Mesendoderm (in vitro differentiated cells): ENCODE data around the gene HIVEP1.
A peak's percentile ranks its signal among the peaks of the same experiment; 100 is the strongest.

ENCODE experiments used
- DNase-seq: peaks from one replicate; pipeline ENCODE4 v3.0.0; 2013
- H2AK5ac ChIP-seq: 2 replicates; pipeline ENCODE4 v1.6.1; 2013; ENCODE audit warnings: low read length, inconsistent platforms
- H2BK120ac ChIP-seq: 2 replicates; pipeline ENCODE4 v1.6.1; 2013; ENCODE audit warnings: low read depth, mild to moderate bottlenecking, low read length, moderate library complexity, mixed read lengths
- H2BK15ac ChIP-seq: replicated peaks from 2 replicates; pipeline ENCODE4 v1.6.1; 2013; ENCODE audit warnings: low read depth, mild to moderate bottlenecking, moderate library complexity
- H2BK5ac ChIP-seq: 2 replicates; pipeline ENCODE4 v1.6.1; 2013; ENCODE audit warnings: low read length, inconsistent platforms
- H3K18ac ChIP-seq: 2 replicates; pipeline ENCODE4 v1.6.1; 2013; ENCODE audit warnings: mild to moderate bottlenecking, low read length, mixed read lengths
- H3K23ac ChIP-seq: one replicate; pipeline ENCODE4 v1.6.1; 2013; ENCODE audit warnings: low read length
- H3K27ac ChIP-seq: 2 replicates; pipeline ENCODE4 v1.5.1; 2013; ENCODE audit warnings: low read depth, mild to moderate bottlenecking, inconsistent platforms, low read length, moderate library complexity
- H3K27me3 ChIP-seq: 2 replicates; pipeline ENCODE4 v1.6.1; 2013; ENCODE audit warnings: low read length, control low read depth, mild to moderate bottlenecking, inconsistent platforms; ENCODE audit not compliant: insufficient read depth, poor library complexity
- H3K36me3 ChIP-seq: 2 replicates; pipeline ENCODE4 v1.6.1; 2013; ENCODE audit warnings: low read length, inconsistent platforms; ENCODE audit not compliant: control insufficient read depth, insufficient read depth
- H3K4ac ChIP-seq: one replicate; pipeline ENCODE4 v1.6.1; 2013; ENCODE audit warnings: low read depth, mild to moderate bottlenecking, low read length, moderate library complexity
- H3K4me1 ChIP-seq: 2 replicates; pipeline ENCODE4 v1.6.1; 2013; ENCODE audit warnings: low read depth, low read length, inconsistent platforms; ENCODE audit not compliant: control insufficient read depth
- H3K4me2 ChIP-seq: 2 replicates; pipeline ENCODE4 v1.6.1; 2013; ENCODE audit warnings: low read length
- H3K4me3 ChIP-seq: 2 replicates; pipeline ENCODE4 v1.5.1; 2013; ENCODE audit warnings: mild to moderate bottlenecking, low read length
- H3K56ac ChIP-seq: one replicate; pipeline ENCODE4 v1.6.1; 2013; ENCODE audit warnings: low read length
- H3K79me1 ChIP-seq: 2 replicates; pipeline ENCODE4 v1.6.1; 2013; ENCODE audit warnings: low read length, inconsistent platforms
- H3K79me2 ChIP-seq: 2 replicates; pipeline ENCODE4 v1.6.1; 2013; ENCODE audit warnings: mild to moderate bottlenecking, low read length; ENCODE audit not compliant: control insufficient read depth, insufficient read depth
- H3K9ac ChIP-seq: 2 replicates; pipeline ENCODE4 v1.6.1; 2013; ENCODE audit warnings: low read length, inconsistent platforms
- H4K5ac ChIP-seq: one replicate; pipeline ENCODE4 v1.6.1; 2013; ENCODE audit warnings: low read length
- H4K8ac ChIP-seq: one replicate; pipeline ENCODE4 v1.6.1; 2013; ENCODE audit warnings: low read depth, mild to moderate bottlenecking, control low read depth, low read length, moderate library complexity
- WGBS: extraction: QIAGEN DNeasy Blood & Tissue Kit; methylation state at CpG from one replicate; pipeline ENCODE4 v1.1.7; 2013; ENCODE audit warnings: low lambda C conversion rate, missing lambda C conversion rate; ENCODE audit not compliant: insufficient coverage; ENCODE audit errors: extremely low coverage; 5-methylcytosine and 5-hydroxymethylcytosine counted together

HIVEP1 gene

GRCh38 chr6:11974089-11974488, 38.0 kb upstream of the HIVEP1 start:
- Histone ChIP-seq H2BK5ac (no peak overlapping the region), H2BK120ac (no peak overlapping the region), H4K5ac (no peak overlapping the region), H3K9ac (no peak overlapping the region), H3K36me3 (no peaks in the 10 kb centered on the region), H2AK5ac (no peak overlapping the region), H3K4me1 (no peaks in the 10 kb centered on the region), H3K18ac (no peak overlapping the region), H3K4me2 (no peak overlapping the region), H3K27ac (no peak overlapping the region), H3K4me3 (no peak overlapping the region), H3K56ac (no peak overlapping the region), H2BK15ac (no peak overlapping the region), H3K27me3 (no peaks in the 10 kb centered on the region), H3K4ac (no peak overlapping the region), H3K79me1 (no peaks in the 10 kb centered on the region), H3K79me2 (no peaks in the 10 kb centered on the region), H3K23ac (no peak overlapping the region), H4K8ac (no peak overlapping the region)
- no peak for DNase-seq

- Histone ChIP-seq H2AK5ac (no peak overlapping the region), H3K27ac (no peak overlapping the region), H3K4ac (no peak overlapping the region), H4K8ac (no peak overlapping the region), H2BK5ac (no peak overlapping the region), H3K27me3 (no peaks in the 10 kb centered on the region), H3K23ac (no peak overlapping the region), H3K4me2 (no peak overlapping the region), H4K5ac (no peak overlapping the region), H3K18ac (no peak overlapping the region), H3K36me3 (no peaks in the 10 kb centered on the region), H3K4me3 (no peak overlapping the region), H3K79me1 (no peaks in the 10 kb centered on the region), H2BK15ac (no peak overlapping the region), H2BK120ac (no peak overlapping the region), H3K4me1 (no peaks in the 10 kb centered on the region), H3K56ac (no peak overlapping the region), H3K79me2 (no peaks in the 10 kb centered on the region), H3K9ac (no peak overlapping the region)
- DNase-seq: no peak
- WGBS: no CpG with 5 or more reads among the region's 14 CpGs
Measured at GRCh38 chr6:11975353-11975977, 36.6 kb upstream of the HIVEP1 start.

- no peak overlapping the region for H3K23ac ChIP-seq
- DNase-seq: no peak
- H3K27ac ChIP-seq: no peak overlapping the region
- H3K4me1 ChIP-seq: no peaks in the 10 kb centered on the region
- no peaks in the 10 kb centered on the region for H3K79me2 ChIP-seq
- no peak overlapping the region for H2BK15ac ChIP-seq
- H3K27me3 ChIP-seq: no peaks in the 10 kb centered on the region
- H3K79me1 ChIP-seq: no peaks in the 10 kb centered on the region
- H2AK5ac ChIP-seq: no peak overlapping the region
- no peak overlapping the region for H3K56ac ChIP-seq
- peak overlapping the region; percentile 31 for H3K4ac ChIP-seq
- no peak overlapping the region for H4K8ac ChIP-seq
- no peak overlapping the region for H3K4me2 ChIP-seq
- no peak overlapping the region for H2BK120ac ChIP-seq
- no peak overlapping the region for H3K18ac ChIP-seq
- H2BK5ac ChIP-seq: no peak overlapping the region
- no peak overlapping the region for H4K5ac ChIP-seq
- H3K4me3 ChIP-seq: no peak overlapping the region
- H3K9ac ChIP-seq: no peak overlapping the region
- no CpG with 5 or more reads among the region's 1 CpG for WGBS
- H3K36me3 ChIP-seq: no peaks in the 10 kb centered on the region
Measured at GRCh38 chr6:11976489-11976888, 35.6 kb upstream of the HIVEP1 start.

- no peak overlapping the region for H3K4me3 ChIP-seq
- no peaks in the 10 kb centered on the region for H3K79me2 ChIP-seq
- no peak overlapping the region for H3K4ac ChIP-seq
- no peak overlapping the region for H3K9ac ChIP-seq
- H3K27ac ChIP-seq: no peak overlapping the region
- no peak overlapping the region for H3K56ac ChIP-seq
- no peak overlapping the region for H4K5ac ChIP-seq
- H2BK5ac ChIP-seq: no peak overlapping the region
- H3K36me3 ChIP-seq: no peaks in the 10 kb centered on the region
- no peaks in the 10 kb centered on the region for H3K27me3 ChIP-seq
- no peaks in the 10 kb centered on the region for H3K79me1 ChIP-seq
- H3K4me1 ChIP-seq: no peaks in the 10 kb centered on the region
- H2AK5ac ChIP-seq: no peak overlapping the region
- no peak overlapping the region for H3K18ac ChIP-seq
- no peak overlapping the region for H2BK15ac ChIP-seq
- DNase-seq: no peak
- no peak overlapping the region for H2BK120ac ChIP-seq
- no peak overlapping the region for H3K23ac ChIP-seq
- WGBS: no CpG with 5 or more reads among the region's 5 CpGs
- no peak overlapping the region for H3K4me2 ChIP-seq
- no peak overlapping the region for H4K8ac ChIP-seq
Measured at GRCh38 chr6:11977193-11977592, 34.9 kb upstream of the HIVEP1 start.

GRCh38 chr6:11977738-11978137, 34.4 kb upstream of the HIVEP1 start:
- H3K36me3 ChIP-seq: no peaks in the 10 kb centered on the region
- H2BK5ac ChIP-seq: no peak overlapping the region
- no peak overlapping the region for H3K4me3 ChIP-seq
- no peak overlapping the region for H3K4me2 ChIP-seq
- H2BK120ac ChIP-seq: no peak overlapping the region
- DNase-seq: no peak
- no peaks in the 10 kb centered on the region for H3K79me2 ChIP-seq
- no peak overlapping the region for H3K56ac ChIP-seq
- H3K18ac ChIP-seq: no peak overlapping the region
- H3K23ac ChIP-seq: no peak overlapping the region
- no peaks in the 10 kb centered on the region for H3K4me1 ChIP-seq
- WGBS: no CpG with 5 or more reads among the region's 3 CpGs
- H3K27ac ChIP-seq: no peak overlapping the region
- H4K5ac ChIP-seq: no peak overlapping the region
- no peaks in the 10 kb centered on the region for H3K79me1 ChIP-seq
- no peak overlapping the region for H3K9ac ChIP-seq
- H2AK5ac ChIP-seq: no peak overlapping the region
- H2BK15ac ChIP-seq: no peak overlapping the region
- H4K8ac ChIP-seq: no peak overlapping the region
- H3K27me3 ChIP-seq: no peaks in the 10 kb centered on the region
- H3K4ac ChIP-seq: no peak overlapping the region
